IPS DF 4.7 (cell line): ENCODE data around the gene LGALS8.
A peak's percentile ranks its signal among the peaks of the same experiment; 100 is the strongest.
"Not testable (repeated sequence)": the region's sequence is repeated elsewhere in the genome, so short reads cannot be mapped to it uniquely, and the experiment has no call there.

Experiments used
- DNase-seq: peaks from one replicate; pipeline ENCODE4 v3.0.0-alpha.2; 2013; ENCODE audit warnings: low spot score; ENCODE audit errors: extremely low read depth

The LGALS8 gene

GRCh38 chr1:236523704-236524141 lies at the start of gene LGALS8:
LGALS8 (plus strand) TSS chr1:236523982; CDS start chr1:236526071, 2,089 bp downstream.
- no peak for DNase-seq

GRCh38 chr1:236476019-236476418 lies 47.8 kb upstream of the LGALS8 start:
- no peak for DNase-seq

- no peak for DNase-seq
These were observed 42.9 kb upstream of the LGALS8 start for GRCh38 chr1:236480758-236481436.

GRCh38 chr1:236484310-236484971 lies 39.3 kb upstream of the LGALS8 start:
- no peak for DNase-seq

GRCh38 chr1:236486356-236487002 lies 37.3 kb upstream of the LGALS8 start:
- DNase-seq = no peak

GRCh38 chr1:236489161-236489560 lies 34.6 kb upstream of the LGALS8 start:
- DNase-seq = not testable (repeated sequence)

- no peak for DNase-seq
These were observed 33.9 kb upstream of the LGALS8 start for GRCh38 chr1:236489710-236490377.

- no peak for DNase-seq
These were observed 32.2 kb upstream of the LGALS8 start for GRCh38 chr1:236491469-236492136.

- DNase-seq = no peak
These were observed 31.4 kb upstream of the LGALS8 start for GRCh38 chr1:236492378-236492777.

GRCh38 chr1:236494082-236494481 lies 29.7 kb upstream of the LGALS8 start:
- DNase-seq = no peak

- DNase-seq = no peak
These were observed 29.0 kb upstream of the LGALS8 start for GRCh38 chr1:236494586-236495466.

- DNase-seq = no peak
These were observed 28.2 kb upstream of the LGALS8 start for GRCh38 chr1:236495467-236496112.

GRCh38 chr1:236497908-236498307 lies 25.9 kb upstream of the LGALS8 start:
- DNase-seq = no peak

GRCh38 chr1:236501093-236501492 lies 22.7 kb upstream of the LGALS8 start:
- no peak for DNase-seq

GRCh38 chr1:236502579-236502971 lies 21.2 kb upstream of the LGALS8 start:
- DNase-seq = no peak

GRCh38 chr1:236502972-236503639 lies 20.7 kb upstream of the LGALS8 start:
- peak; percentile 64 for DNase-seq

- DNase-seq = not testable (repeated sequence)
These were observed 19.4 kb upstream of the LGALS8 start for GRCh38 chr1:236504338-236504737.

GRCh38 chr1:236507022-236507700 lies 16.6 kb upstream of the LGALS8 start:
- no peak for DNase-seq

GRCh38 chr1:236508593-236509027 lies 15.2 kb upstream of the LGALS8 start:
- no peak for DNase-seq
